Liver (tissue), 9 donors: ENCODE data around the gene MSTO1. TPM values are rescaled to one million over a fixed set of nuclear protein-coding genes. Genes with fewer than 3 reads are reported as not detected.

Experiments used
- DNase-seq: peaks from one replicate; pipeline ENCODE4 v3.0.0-alpha.2; 2017; ENCODE audit warnings: low spot score
- H3K27ac ChIP-seq, 2 donors: one replicate each; pipeline ENCODE4 v1.7.0; 2013; ENCODE audit warnings: inconsistent platforms in 2 of 2, low read length in 2 of 2, control low read depth in 1 of 2, low read depth in 1 of 2, mild to moderate bottlenecking in 1 of 2
- H3K27me3 ChIP-seq, 4 donors: one replicate each; pipeline versions ENCODE4 v1.6.1 to v1.7.0; 2013; ENCODE audit warnings: low read length in 3 of 4, inconsistent platforms in 1 of 4, mild to moderate bottlenecking in 1 of 4, moderate library complexity in 1 of 4; ENCODE audit not compliant: control insufficient read depth in 4 of 4, insufficient read depth in 4 of 4
- H3K36me3 ChIP-seq, 4 donors: one replicate each; pipeline versions ENCODE4 v1.6.1 to v1.7.0; 2013; ENCODE audit warnings: low read length in 3 of 4, mild to moderate bottlenecking in 3 of 4, low read depth in 1 of 4, moderate library complexity in 1 of 4; ENCODE audit not compliant: control insufficient read depth in 4 of 4, insufficient read depth in 3 of 4
- H3K4me1 ChIP-seq, 4 donors: one replicate each; pipeline versions ENCODE4 v1.6.1 to v1.7.0; 2013; ENCODE audit warnings: low read length in 3 of 4, mild to moderate bottlenecking in 3 of 4, moderate library complexity in 1 of 4; ENCODE audit not compliant: control insufficient read depth in 4 of 4, insufficient read depth in 4 of 4
- H3K4me3 ChIP-seq, 3 donors: one replicate each; pipeline versions ENCODE4 v1.6.1 to v1.7.0; 2013; ENCODE audit warnings: low read length in 3 of 3, control low read depth in 1 of 3, low read depth in 1 of 3, mild to moderate bottlenecking in 1 of 3
- H3K9ac ChIP-seq, 2 donors: one replicate each; pipeline ENCODE4 v1.7.0; 2013; ENCODE audit warnings: low read length in 2 of 2, mild to moderate bottlenecking in 2 of 2, moderate library complexity in 2 of 2, control low read depth in 1 of 2, low read depth in 1 of 2
- H3K9me3 ChIP-seq, 4 donors: one replicate each; pipeline versions ENCODE4 v1.6.1 to v1.7.0; 2013; ENCODE audit warnings: low read length in 3 of 4; ENCODE audit not compliant: control insufficient read depth in 4 of 4
- ATF3 ChIP-seq: IDR thresholded peaks from 2 replicates; pipeline ENCODE4 v1.6.1; 2016; ENCODE audit warnings: antibody characterized with exemption
- CTCF ChIP-seq: fragments of 150-350 bp; IDR thresholded peaks from 2 replicates; pipeline ENCODE4 v1.5.1; 2017; ENCODE audit warnings: improper control_type of control experiment, low read depth, low read length; ENCODE audit not compliant: missing input control
- EGR1 ChIP-seq, 2 donors: IDR thresholded peaks; 2 replicates each; pipeline ENCODE4 v1.6.1; 2016 to 2018; ENCODE audit warnings: antibody characterized with exemption in 2 of 2, low read depth in 2 of 2
- FOXA1 ChIP-seq: IDR thresholded peaks from 2 replicates; pipeline ENCODE4 v1.6.1; 2016; ENCODE audit warnings: antibody characterized with exemption
- FOXA2 ChIP-seq: IDR thresholded peaks from 2 replicates; pipeline ENCODE4 v1.6.1; 2016; ENCODE audit warnings: antibody characterized with exemption
- GABPA ChIP-seq, 2 donors: IDR thresholded peaks in 1 of 2; conservative IDR thresholded peaks in 1 of 2; 2 replicates each; pipeline ENCODE4 v1.6.1; 2016; ENCODE audit warnings: antibody characterized with exemption in 2 of 2, mild to moderate bottlenecking in 1 of 2, moderate library complexity in 1 of 2
- HNF4A ChIP-seq, 2 donors: conservative IDR thresholded peaks; 2 replicates each; pipeline ENCODE4 v1.6.1; 2016; ENCODE audit warnings: antibody characterized with exemption in 2 of 2, mild to moderate bottlenecking in 2 of 2
- HNF4G ChIP-seq: IDR thresholded peaks from 2 replicates; pipeline ENCODE4 v1.6.1; 2016; ENCODE audit warnings: antibody characterized with exemption
- JUND ChIP-seq, 2 donors: IDR thresholded peaks; 2 replicates each; pipeline ENCODE4 v1.6.1; 2016; ENCODE audit warnings: antibody characterized with exemption in 2 of 2
- MAX ChIP-seq: IDR thresholded peaks from 2 replicates; pipeline ENCODE4 v1.6.1; 2016; ENCODE audit warnings: antibody characterized with exemption
- NR2F2 ChIP-seq: IDR thresholded peaks from 2 replicates; pipeline ENCODE4 v1.6.1; 2016; ENCODE audit warnings: antibody characterized with exemption
- RAD21 ChIP-seq, 2 donors: IDR thresholded peaks; 2 replicates each; pipeline ENCODE4 v1.6.1; 2016; ENCODE audit warnings: antibody characterized with exemption in 2 of 2, mild to moderate bottlenecking in 2 of 2
- REST ChIP-seq: IDR thresholded peaks from 2 replicates; pipeline ENCODE4 v1.6.1; 2016; ENCODE audit warnings: antibody characterized with exemption, mild to moderate bottlenecking
- RXRA ChIP-seq, 2 donors: IDR thresholded peaks; 2 replicates each; pipeline ENCODE4 v1.6.1; 2017 to 2018; ENCODE audit warnings: antibody characterized with exemption in 2 of 2, mild to moderate bottlenecking in 1 of 2
- YY1 ChIP-seq: IDR thresholded peaks from 2 replicates; pipeline ENCODE4 v1.6.1; 2016; ENCODE audit warnings: antibody characterized with exemption, mild to moderate bottlenecking
- ZBTB33 ChIP-seq: IDR thresholded peaks from 2 replicates; pipeline ENCODE4 v1.6.1; 2016; ENCODE audit warnings: antibody characterized with exemption
- WGBS: extraction: QIAGEN DNeasy Blood & Tissue Kit; methylation state at CpG from one replicate; pipeline ENCODE4 v1.1.7; 2013; 5-methylcytosine and 5-hydroxymethylcytosine counted together
- polyA plus RNA-seq, 2 donors: library from polyadenylated mRNA; stranded (reverse) in 1 of 2; unstranded in 1 of 2; fragments of 200-250 nt in 1 of 2; fragments of >200 nt in 1 of 2; fragmentation: Nextera tagmentation in 1 of 2; extraction: Ambion mirVana in 1 of 2; gene quantifications; one replicate each; pipeline versions ENCODE4 v1.2.1 to v1.2.3, GENCODE V29; 2013 to 2015
- total RNA-seq, 2 donors: library from RNA; depleted of rRNA; stranded (reverse); fragments of >200 nt; gene quantifications; one replicate each; pipeline ENCODE4 v1.2.3, GENCODE V29; 2014
- donor health status: healthy.
- donor health status: healthy.
- donor health status: healthy.
- donor health status: healthy.
- donor health status: healthy.

The MSTO1 gene
- total and polyA plus RNA-seq, 4 donors, result 8.9 to 22.9 (median 18.2) TPM

GRCh38 chr1:155650231-155650757, 40.3 kb downstream of the MSTO1 start:
- Histone ChIP-seq H3K36me3 (no peaks in the 10 kb centered on the region), H3K9ac (no peak overlapping the region), H3K4me1 (peaks cover 0 to 5% (median 0%) of the 10 kb centered on the region in 4 donors), H3K27me3 (no peaks in the 10 kb centered on the region), H3K27ac (no peak overlapping the region), H3K4me3 (no peak overlapping the region), H3K9me3 (no peaks in the 10 kb centered on the region)
- no peak for TF ChIP-seq NR2F2
- no peak for TF ChIP-seq FOXA2
- no peak for TF ChIP-seq HNF4G
- DNase-seq, result no peak
- WGBS, result 94% methylated on average over 7 of the region's 7 CpGs

GRCh38 chr1:155651861-155652661, 42.0 kb downstream of the MSTO1 start:
- no peak for TF ChIP-seq JUND (IDR thresholded peaks at IDR 0.05)
- no peak for TF ChIP-seq RXRA (IDR thresholded peaks at IDR 0.05)
- no peak for TF ChIP-seq ZBTB33
- no peak for TF ChIP-seq CTCF
- no peak for TF ChIP-seq HNF4A (conservative IDR thresholded peaks at IDR 0.05)
- no peak for TF ChIP-seq RAD21 (IDR thresholded peaks at IDR 0.05)
- TF ChIP-seq GABPA (IDR thresholded peaks at IDR 0.05 in 1 of 2, conservative IDR thresholded peaks at IDR 0.05 in 1 of 2), result no peak
- TF ChIP-seq HNF4G, result no peak
- TF ChIP-seq FOXA1, result no peak
- no peak for TF ChIP-seq ATF3
- no peak for TF ChIP-seq REST
- TF ChIP-seq EGR1 (IDR thresholded peaks at IDR 0.05; ENCODE audit: low read depth in 2 of 2), result no peak
- no peak for TF ChIP-seq MAX
- TF ChIP-seq FOXA2, result no peak
- no peak for TF ChIP-seq YY1
- no peak for TF ChIP-seq NR2F2
- Histone ChIP-seq H3K27ac (no peak overlapping the region), H3K4me3 (no peak overlapping the region), H3K9me3 (no peaks in the 10 kb centered on the region), H3K4me1 (peaks cover 0 to 5% (median 0%) of the 10 kb centered on the region in 4 donors), H3K27me3 (no peaks in the 10 kb centered on the region), H3K36me3 (no peaks in the 10 kb centered on the region), H3K9ac (no peak overlapping the region)
- no peak for DNase-seq
- WGBS, result 75% methylated on average over 3 of the region's 3 CpGs
